MM.1S (cell line): Measurements from ENCODE around the gene VSX1.
A peak's percentile ranks its signal among the peaks of the same experiment; 100 is the strongest.

Source experiments
- DNase-seq: peaks from one replicate; pipeline ENCODE4 v3.0.0-alpha.2; 2015
- H2AFZ ChIP-seq: fragments of 300-600 bp; sonication (generic); 2 replicates; pipeline ENCODE4 v1.6.0; 2016; ENCODE audit warnings: antibody characterized with exemption, low read length
- H3F3A ChIP-seq: fragments of 300-600 bp; sonication (generic); 2 replicates; pipeline ENCODE4 v1.6.1; 2016; ENCODE audit warnings: mild to moderate bottlenecking, antibody characterized with exemption, low read length, moderate library complexity, mixed read lengths; ENCODE audit not compliant: insufficient read depth
- H3K27ac ChIP-seq: fragments of 300-600 bp; sonication (generic); 2 replicates; pipeline ENCODE4 v1.5.1; 2016; ENCODE audit warnings: mild to moderate bottlenecking, low read length
- H3K27me3 ChIP-seq: fragments of 300-600 bp; sonication (generic); replicated peaks from 2 replicates; pipeline ENCODE4 v1.6.0; 2016; ENCODE audit warnings: low read length; ENCODE audit not compliant: insufficient read depth
- H3K36me3 ChIP-seq: fragments of 300-600 bp; sonication (generic); replicated peaks from 2 replicates; pipeline ENCODE4 v1.6.1; 2016; ENCODE audit warnings: mild to moderate bottlenecking, low read length, mixed read lengths; ENCODE audit not compliant: insufficient read depth
- H3K4me1 ChIP-seq: fragments of 300-600 bp; sonication (generic); 2 replicates; pipeline ENCODE4 v1.6.1; 2016; ENCODE audit warnings: low read length, mixed read lengths
- H3K4me2 ChIP-seq: fragments of 300-600 bp; sonication (generic); 2 replicates; pipeline ENCODE4 v1.6.0; 2016; ENCODE audit warnings: low read depth, low read length
- H3K4me3 ChIP-seq: fragments of 300-600 bp; sonication (generic); 2 replicates; pipeline ENCODE4 v1.5.1; 2016; ENCODE audit warnings: low read length, mixed read lengths
- H3K79me2 ChIP-seq: fragments of 300-600 bp; sonication (generic); 2 replicates; pipeline ENCODE4 v1.6.1; 2016; ENCODE audit warnings: mixed run types, low read length, mixed read lengths
- H3K9ac ChIP-seq: fragments of 300-600 bp; sonication (generic); 2 replicates; pipeline ENCODE4 v1.6.1; 2016; ENCODE audit warnings: low read length, mixed read lengths
- H3K9me2 ChIP-seq: fragments of 300-600 bp; sonication (generic); replicated peaks from 2 replicates; pipeline ENCODE4 v1.6.1; 2016; ENCODE audit warnings: mild to moderate bottlenecking, low read length, mixed read lengths; ENCODE audit not compliant: insufficient read depth
- H3K9me3 ChIP-seq: fragments of 300-600 bp; sonication (generic); replicated peaks from 2 replicates; pipeline ENCODE4 v1.6.1; 2016; ENCODE audit warnings: mild to moderate bottlenecking, low read length, mixed read lengths; ENCODE audit not compliant: insufficient read depth
- H4K20me1 ChIP-seq: fragments of 300-600 bp; sonication (generic); 2 replicates; pipeline ENCODE4 v1.6.1; 2016; ENCODE audit warnings: mild to moderate bottlenecking, low read length, moderate library complexity, mixed read lengths; ENCODE audit not compliant: insufficient read depth
- CTCF ChIP-seq: fragments of 300-600 bp; sonication (generic); IDR thresholded peaks from 2 replicates; pipeline ENCODE4 v1.5.1; 2016; ENCODE audit warnings: antibody characterized with exemption, low read length, mixed read lengths
- EZH2 ChIP-seq: fragments of 300-600 bp; sonication (generic); optimal IDR thresholded peaks from 2 replicates; pipeline ENCODE3; 2017; ENCODE audit warnings: low read depth, mild to moderate bottlenecking, antibody characterized with exemption, low read length, mixed read lengths
- EZH2phosphoT487 ChIP-seq: fragments of 300-600 bp; sonication (generic); IDR thresholded peaks from 2 replicates; pipeline ENCODE4 v1.6.1; 2018; ENCODE audit warnings: antibody characterized with exemption, low read length

VSX1 gene

DNA sequence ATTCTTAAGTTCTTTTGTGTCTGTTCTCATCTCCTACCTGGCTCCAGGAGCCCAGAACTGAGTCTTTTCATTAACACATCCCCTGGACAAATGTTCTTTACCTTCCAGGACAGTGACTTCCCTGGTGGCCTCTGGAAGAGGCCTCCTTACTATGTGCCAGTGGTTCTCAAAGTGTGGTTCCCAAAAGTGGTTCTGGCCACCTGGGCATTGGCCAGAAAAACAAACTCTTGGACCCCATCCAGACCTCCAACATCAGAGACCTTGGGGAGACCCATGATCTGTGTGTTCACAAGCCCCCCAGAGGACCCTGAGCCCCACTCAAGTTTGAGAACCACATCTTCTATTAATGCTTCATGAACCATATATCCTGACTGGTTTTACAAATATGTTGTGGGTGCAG, 7.2 kb upstream of the VSX1 start:
- no peak overlapping the region for H3K4me3 ChIP-seq
- no peak overlapping the region for H2AFZ ChIP-seq
- no peaks in the 10 kb centered on the region for H3K79me2 ChIP-seq
- no peak overlapping the region for H3K4me2 ChIP-seq
- no peak overlapping the region for H3K9ac ChIP-seq
- peaks cover 9% of the 10 kb centered on the region for H3K27me3 ChIP-seq
- H3K36me3 ChIP-seq: no peaks in the 10 kb centered on the region
- 0 out of 2 replicates have a peak, but pooled peaks cover 4% of the 10 kb centered on the region for H3F3A ChIP-seq
- no peak for DNase-seq
- H3K4me1 ChIP-seq: peaks cover 7% of the 10 kb centered on the region; the same call in 1 of the 2 replicates
- H3K27ac ChIP-seq: no peak overlapping the region
- TF ChIP-seq EZH2 (no peak), EZH2phosphoT487 (no peak), CTCF (no peak)
- no peaks in the 10 kb centered on the region for H3K9me2 ChIP-seq
- no peaks in the 10 kb centered on the region for H3K9me3 ChIP-seq
- H4K20me1 ChIP-seq: no peaks in the 10 kb centered on the region

- DNase-seq: peak; percentile 3
- H3K27me3 ChIP-seq: peaks cover 16% of the 10 kb centered on the region
- H3K27ac ChIP-seq: no peak overlapping the region
Measured at GRCh38 chr20:25088267-25088666, 6.3 kb upstream of the VSX1 start.

GRCh38 chr20:25087186-25087929, 5.4 kb upstream of the VSX1 start:
- no peak overlapping the region for H3K9ac ChIP-seq

More at GRCh38 chr20:25088267-25088666, 6.3 kb upstream of the VSX1 start:
- H3K4me2 ChIP-seq: no peak overlapping the region
- H3K4me3 ChIP-seq: no peak overlapping the region
- H3K79me2 ChIP-seq: no peaks in the 10 kb centered on the region
- H4K20me1 ChIP-seq: no peaks in the 10 kb centered on the region
- H2AFZ ChIP-seq: no peak overlapping the region
- no peak for TF ChIP-seq EZH2
- no peak for TF ChIP-seq EZH2phosphoT487
- TF ChIP-seq CTCF: no peak
- peaks cover 7% of the 10 kb centered on the region; the same call in 1 of the 2 replicates for H3K4me1 ChIP-seq
- no peaks in the 10 kb centered on the region for H3K36me3 ChIP-seq
- no peaks in the 10 kb centered on the region for H3K9me2 ChIP-seq
- H3K9me3 ChIP-seq: no peaks in the 10 kb centered on the region
- no peak overlapping the region for H3K9ac ChIP-seq
- H3F3A ChIP-seq: 0 out of 2 replicates have a peak, but pooled peaks cover 4% of the 10 kb centered on the region

More at GRCh38 chr20:25087186-25087929, 5.4 kb upstream of the VSX1 start:
- Histone ChIP-seq H3K9me2 (no peaks in the 10 kb centered on the region), H3F3A (0 out of 2 replicates have a peak, but pooled peaks cover 4% of the 10 kb centered on the region), H3K36me3 (no peaks in the 10 kb centered on the region), H3K27ac (no peak overlapping the region), H3K4me3 (no peak overlapping the region), H3K4me1 (peaks cover 7% of the 10 kb centered on the region; the same call in 1 of the 2 replicates), H2AFZ (no peak overlapping the region), H3K4me2 (no peak overlapping the region), H4K20me1 (no peaks in the 10 kb centered on the region), H3K9me3 (no peaks in the 10 kb centered on the region), H3K79me2 (no peaks in the 10 kb centered on the region), H3K27me3 (peaks cover 16% of the 10 kb centered on the region)
- peak; percentile 2 for DNase-seq
- TF ChIP-seq CTCF: no peak
- TF ChIP-seq EZH2phosphoT487: no peak
- no peak for TF ChIP-seq EZH2
